Brain microvascular endothelial cell (primary cell): ENCODE results near the gene IRGC.

Experiments used
- DNase-seq: peaks from one replicate; pipeline ENCODE4 v3.0.0-alpha.2; 2020
- H3K27ac ChIP-seq: fragments of 250-450 bp; sonication (Bioruptor Pico); 2 replicates; pipeline ENCODE4 v1.5.1; 2020; ENCODE audit warnings: mild to moderate bottlenecking, moderate library complexity
- H3K27me3 ChIP-seq: fragments of 250-450 bp; sonication (Bioruptor Pico); replicated peaks from 2 replicates; pipeline ENCODE4 v1.5.1; 2020; ENCODE audit warnings: mild to moderate bottlenecking
- H3K36me3 ChIP-seq: fragments of 250-450 bp; sonication (Bioruptor Pico); replicated peaks from 2 replicates; pipeline ENCODE4 v1.5.1; 2020; ENCODE audit warnings: mild to moderate bottlenecking
- H3K4me3 ChIP-seq: 2 replicates; pipeline ENCODE4 v1.5.1; 2011; ENCODE audit warnings: low read depth, mild to moderate bottlenecking, control low read depth, low read length, moderate library complexity
- CTCF ChIP-seq: IDR thresholded peaks from 2 replicates; pipeline ENCODE4 v1.5.1; 2011; ENCODE audit warnings: low read depth, mild to moderate bottlenecking, moderate library complexity, low read length, control low read depth, inconsistent platforms; ENCODE audit errors: missing control alignments
- in situ Hi-C: cut with HindIII; loops from 2 replicates; pipeline ENCODE4 v1.10.0; 2017; ENCODE audit warnings: low sequenced_read_pairs, low pct_ligation_motif_present

The IRGC gene

GRCh38 chr19:43673637-43674036 is 42.2 kb upstream of the IRGC start:
- no peak overlapping the region for H3K27ac ChIP-seq
- no peaks in the 10 kb centered on the region for H3K27me3 ChIP-seq
- in situ Hi-C loops = no loop called here
- no peak for TF ChIP-seq CTCF
- no peak for DNase-seq
- H3K4me3 ChIP-seq = no peak overlapping the region
- no peaks in the 10 kb centered on the region for H3K36me3 ChIP-seq

- Histone ChIP-seq H3K4me3 (no peak overlapping the region), H3K27ac (no peak overlapping the region), H3K36me3 (no peaks in the 10 kb centered on the region), H3K27me3 (no peaks in the 10 kb centered on the region)
- TF ChIP-seq CTCF = no peak
- no peak for DNase-seq
- in situ Hi-C loops = no loop called here
Measured at GRCh38 chr19:43674183-43674582, 41.7 kb upstream of the IRGC start.

GRCh38 chr19:43674596-43674995 is 41.3 kb upstream of the IRGC start:
- H3K4me3 ChIP-seq = no peak overlapping the region
- no peaks in the 10 kb centered on the region for H3K36me3 ChIP-seq
- no peaks in the 10 kb centered on the region for H3K27me3 ChIP-seq
- TF ChIP-seq CTCF = no peak
- DNase-seq = no peak
- H3K27ac ChIP-seq = no peak overlapping the region
- in situ Hi-C loops = no loop called here

- no peaks in the 10 kb centered on the region for H3K27me3 ChIP-seq
- H3K4me3 ChIP-seq = no peak overlapping the region
- DNase-seq = peak; percentile 31
- in situ Hi-C loops = no loop called here
- no peaks in the 10 kb centered on the region for H3K36me3 ChIP-seq
- peak overlapping the region; percentile 29 for H3K27ac ChIP-seq
- TF ChIP-seq CTCF = no peak
Measured at GRCh38 chr19:43675269-43675879, 40.5 kb upstream of the IRGC start.

GRCh38 chr19:43675906-43676305 is 40.0 kb upstream of the IRGC start:
- no peak overlapping the region for H3K27ac ChIP-seq
- TF ChIP-seq CTCF = no peak
- no peaks in the 10 kb centered on the region for H3K27me3 ChIP-seq
- DNase-seq = no peak
- no peak overlapping the region for H3K4me3 ChIP-seq
- no peaks in the 10 kb centered on the region for H3K36me3 ChIP-seq
- in situ Hi-C loops = no loop called here

GRCh38 chr19:43678512-43679261 is 37.2 kb upstream of the IRGC start:
- in situ Hi-C loops = no loop called here
- no peak overlapping the region for H3K4me3 ChIP-seq
- no peak overlapping the region for H3K27ac ChIP-seq
- TF ChIP-seq CTCF = no peak
- no peaks in the 10 kb centered on the region for H3K36me3 ChIP-seq
- no peak for DNase-seq
- no peaks in the 10 kb centered on the region for H3K27me3 ChIP-seq
